HG03064 (cell line): ENCODE measurements around the gene ZC3H4.
"Not testable (repeated sequence)": the region's sequence is repeated elsewhere in the genome, so short reads cannot be mapped to it uniquely, and the experiment has no call there.

Source experiments
- ATAC-seq: cut with Tn5 transposase; IDR thresholded peaks from one replicate; pipeline ENCODE4 v1.9.1; 2021; ENCODE audit warnings: low read depth; ENCODE audit not compliant: unreplicated experiment

ZC3H4 gene

DNA sequence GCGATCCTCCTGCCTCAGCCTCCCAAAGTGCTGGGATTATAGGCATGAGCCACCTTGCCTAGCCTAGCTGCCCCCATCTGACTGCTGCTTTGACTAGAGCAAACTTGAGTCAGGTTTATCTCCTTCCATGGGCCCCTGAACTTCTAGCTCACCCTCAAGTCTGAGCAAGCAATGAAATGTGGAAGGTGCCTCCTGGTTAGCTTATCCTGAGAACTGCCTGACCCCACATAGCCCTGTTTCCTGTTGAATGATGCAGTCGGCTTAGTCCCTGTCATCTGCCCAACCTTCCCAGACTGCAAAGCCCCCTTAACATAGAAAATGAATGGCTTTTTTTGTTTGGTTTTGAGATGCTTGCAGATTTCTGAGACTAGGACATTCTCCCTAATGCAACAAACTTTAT is 56.2 kb downstream of the ZC3H4 start:
- ATAC-seq: no peak

DNA sequence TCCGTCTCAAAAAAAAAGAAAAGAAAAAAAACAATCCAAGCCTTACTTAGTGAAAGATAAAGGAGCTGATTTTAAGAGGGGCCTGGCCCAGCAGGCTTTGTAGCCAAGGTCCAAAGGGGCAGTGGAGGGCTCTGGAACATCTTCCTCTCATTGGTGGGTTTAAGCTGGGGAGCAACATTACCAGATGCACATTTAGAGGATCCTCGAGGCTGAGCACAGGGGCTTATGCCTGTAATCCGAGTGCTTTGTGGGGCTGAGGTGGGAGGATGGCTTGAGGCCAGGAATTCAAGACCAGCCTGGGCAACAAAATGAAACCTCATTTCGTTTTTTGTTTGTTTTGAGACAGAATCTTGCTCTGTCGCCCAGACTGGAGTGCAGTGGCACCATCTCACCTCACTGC is 57.2 kb downstream of the ZC3H4 start:
- ATAC-seq: no peak

DNA sequence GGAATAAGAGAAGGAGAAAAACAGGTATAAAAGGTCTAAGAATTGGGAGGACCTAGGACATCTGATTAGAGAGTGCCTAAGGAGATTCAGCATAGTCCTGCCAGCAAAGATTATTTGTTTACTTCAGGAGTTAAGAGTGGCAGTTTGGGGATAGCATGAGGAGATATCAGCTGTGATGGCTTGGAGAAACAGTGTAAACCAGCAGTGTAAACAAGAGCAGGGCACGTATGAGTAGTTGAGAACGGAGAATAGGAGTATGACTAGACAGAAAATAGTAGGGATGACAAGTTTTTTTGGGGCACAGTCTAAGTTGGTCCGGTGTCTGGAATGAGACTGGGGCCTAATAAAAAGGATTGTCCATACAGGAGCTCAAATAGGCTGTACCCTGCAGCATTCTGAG is 63.0 kb downstream of the ZC3H4 start:
- not testable (repeated sequence) for ATAC-seq

DNA sequence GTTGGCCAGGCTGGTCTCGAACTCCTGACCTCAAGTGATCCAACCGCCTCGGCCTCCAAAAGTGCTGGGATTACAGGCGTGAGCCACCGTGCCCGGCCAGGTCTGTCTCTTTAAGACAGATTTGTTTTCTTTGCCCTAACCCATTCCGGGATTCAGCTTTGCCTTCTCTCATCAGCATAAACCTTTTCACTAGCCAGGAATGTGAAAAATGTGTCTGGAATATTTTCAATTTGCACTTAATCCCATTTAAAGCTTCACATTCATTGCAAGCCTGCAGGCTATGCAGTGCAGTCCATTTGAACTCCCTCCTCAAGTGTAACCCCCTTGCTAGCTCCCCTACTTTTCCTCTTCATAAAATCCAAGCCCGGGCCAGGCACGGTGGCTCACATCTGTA is 64.3 kb downstream of the ZC3H4 start:
- no peak for ATAC-seq

DNA sequence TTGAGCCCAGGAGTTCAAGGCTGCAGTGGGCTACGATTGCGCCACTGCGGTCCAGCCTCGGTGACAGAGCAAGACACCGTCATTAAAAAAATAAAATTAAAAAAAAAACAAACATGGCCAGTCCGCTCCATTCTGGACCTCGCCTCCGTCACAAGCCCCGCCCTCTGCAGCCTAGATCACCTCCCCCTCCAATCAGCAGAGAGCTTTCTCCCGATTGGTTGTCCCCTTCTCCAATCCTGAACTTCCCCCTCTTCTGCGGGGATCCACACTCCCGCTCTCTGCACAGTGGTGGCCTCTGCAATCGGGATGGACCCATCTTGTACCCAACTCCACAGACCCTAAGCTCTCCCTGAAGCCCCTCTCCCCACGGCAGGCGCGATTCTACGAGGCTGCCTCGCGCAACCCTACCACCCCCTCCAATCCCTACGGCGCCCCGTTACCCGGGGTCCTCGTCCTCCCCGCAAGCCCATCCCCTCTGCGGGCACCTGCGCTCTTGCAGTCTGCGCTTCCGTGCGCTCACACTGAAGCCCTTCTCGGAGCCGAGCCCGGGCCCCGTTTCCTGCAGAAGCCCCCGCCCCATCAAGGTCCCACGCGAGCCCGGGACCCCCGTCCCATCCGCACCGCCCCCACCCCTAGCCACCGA is 65.7 kb downstream of the ZC3H4 start:
- peak; percentile 32 for ATAC-seq

DNA sequence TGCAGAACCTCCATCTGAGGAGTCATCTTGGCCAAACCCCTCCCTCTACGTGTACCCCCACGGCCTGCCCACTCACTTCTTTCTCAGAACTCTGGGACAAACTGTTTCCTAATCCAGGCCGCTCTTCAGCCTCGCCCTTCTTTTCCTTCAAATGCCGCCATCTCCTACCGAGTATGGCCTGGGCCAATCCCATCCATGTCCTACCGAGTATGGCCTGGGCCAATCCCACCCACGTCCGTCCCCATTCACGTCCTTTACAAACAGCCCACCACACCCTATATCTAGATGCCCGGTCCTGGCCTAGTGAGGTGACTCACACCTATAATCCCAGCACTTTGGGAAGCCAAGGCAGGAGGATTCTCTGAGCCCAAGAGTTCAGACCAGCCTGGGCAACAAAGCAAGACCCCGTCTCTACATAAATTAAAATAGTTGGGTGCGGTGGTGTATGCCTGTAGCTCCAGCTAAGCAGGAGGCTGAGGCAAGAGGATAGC is 66.3 kb downstream of the ZC3H4 start:
- ATAC-seq: no peak

DNA sequence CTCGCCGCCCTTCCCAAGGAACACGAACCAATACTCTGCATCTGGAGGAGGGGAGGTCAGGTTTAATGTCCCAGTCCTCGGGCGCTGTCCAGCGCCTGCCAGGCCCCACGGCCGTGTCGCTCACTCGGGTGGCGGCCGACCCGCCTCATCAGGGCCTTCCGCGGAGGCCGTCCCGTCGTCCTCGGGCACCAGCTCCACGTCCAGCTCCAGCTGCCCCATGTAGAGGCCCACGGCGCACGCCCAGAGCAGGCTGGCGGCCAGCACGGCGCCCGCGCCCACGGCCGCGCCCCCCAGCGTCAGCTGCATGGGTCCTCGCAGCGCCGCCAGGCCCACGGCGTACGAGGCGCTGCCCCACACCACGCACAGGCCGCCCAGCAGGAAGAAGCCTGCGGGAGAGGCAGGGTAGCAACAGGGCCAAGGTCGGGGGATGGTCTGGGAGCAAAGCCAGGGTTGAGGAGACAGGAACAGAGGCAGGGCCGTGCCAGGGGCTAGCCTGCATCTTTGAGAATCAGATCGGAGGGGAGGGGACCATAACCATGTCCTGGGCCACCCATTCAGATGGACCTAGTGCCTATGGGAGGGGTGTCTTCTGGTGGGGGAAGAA is 67.6 kb downstream of the ZC3H4 start:
- ATAC-seq: no peak

DNA sequence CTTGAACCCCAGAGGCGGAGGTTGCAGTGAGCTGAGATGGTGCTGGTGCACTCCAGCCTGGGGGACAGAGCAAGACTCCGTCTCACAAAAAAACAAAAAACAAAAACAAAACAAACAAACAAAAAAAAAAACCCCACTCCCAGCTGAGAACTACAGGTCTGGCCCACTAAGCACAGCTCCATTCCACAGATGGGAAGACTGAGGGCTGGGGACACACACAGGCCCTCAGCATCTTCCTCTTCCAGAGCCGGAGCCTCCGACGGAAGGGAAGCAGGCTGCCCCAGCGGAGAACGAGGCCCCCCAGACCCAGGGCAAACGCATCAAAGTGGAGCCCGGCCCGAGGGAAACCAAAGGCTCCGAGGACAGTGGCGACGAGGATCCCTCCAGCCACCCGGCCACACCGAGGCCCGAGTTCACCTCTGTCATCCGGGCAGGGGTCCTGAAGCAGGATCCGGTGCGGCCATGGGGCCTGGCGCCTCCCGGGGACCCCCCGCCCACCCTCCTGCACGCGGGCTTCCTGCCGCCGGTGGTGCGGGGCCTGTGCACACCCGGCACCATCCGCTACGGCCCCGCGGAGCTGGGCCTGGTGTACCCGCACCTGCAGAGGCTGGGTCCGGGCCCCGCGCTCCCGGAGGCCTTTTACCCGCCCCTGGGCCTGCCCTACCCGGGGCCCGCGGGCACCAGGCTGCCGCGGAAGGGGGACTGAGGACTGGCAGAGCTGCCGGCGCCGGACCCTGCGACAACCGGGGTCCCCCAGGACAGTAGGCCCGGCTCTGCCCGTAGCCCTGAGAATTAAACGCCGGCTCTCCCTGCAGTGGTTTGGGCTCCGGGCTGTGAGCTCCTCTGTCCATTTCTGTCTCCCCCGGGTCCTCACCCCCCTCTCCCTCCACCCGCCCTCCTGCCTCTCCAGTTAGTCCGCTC is 68.4 kb downstream of the ZC3H4 start:
- no peak for ATAC-seq

DNA sequence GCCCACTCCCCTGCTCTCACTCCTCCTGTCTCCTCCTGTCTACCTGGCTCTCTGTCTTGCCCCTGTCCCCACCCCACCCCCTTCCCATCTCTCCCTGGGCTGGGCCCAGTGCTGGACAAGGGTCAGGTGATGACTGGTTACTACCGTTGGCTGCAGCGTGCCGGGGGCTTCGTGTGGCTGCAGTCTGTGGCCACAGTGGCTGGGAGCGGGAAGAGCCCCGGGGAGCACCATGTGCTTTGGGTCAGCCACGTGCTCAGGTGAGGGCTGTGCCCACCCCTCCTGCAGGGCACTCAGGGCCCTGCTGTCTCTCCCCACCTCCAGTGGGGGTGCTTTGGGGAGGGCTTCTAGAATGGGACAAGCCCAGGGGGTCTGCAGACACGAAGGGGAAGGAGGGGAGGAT is 72.7 kb downstream of the ZC3H4 start:
- no peak for ATAC-seq

DNA sequence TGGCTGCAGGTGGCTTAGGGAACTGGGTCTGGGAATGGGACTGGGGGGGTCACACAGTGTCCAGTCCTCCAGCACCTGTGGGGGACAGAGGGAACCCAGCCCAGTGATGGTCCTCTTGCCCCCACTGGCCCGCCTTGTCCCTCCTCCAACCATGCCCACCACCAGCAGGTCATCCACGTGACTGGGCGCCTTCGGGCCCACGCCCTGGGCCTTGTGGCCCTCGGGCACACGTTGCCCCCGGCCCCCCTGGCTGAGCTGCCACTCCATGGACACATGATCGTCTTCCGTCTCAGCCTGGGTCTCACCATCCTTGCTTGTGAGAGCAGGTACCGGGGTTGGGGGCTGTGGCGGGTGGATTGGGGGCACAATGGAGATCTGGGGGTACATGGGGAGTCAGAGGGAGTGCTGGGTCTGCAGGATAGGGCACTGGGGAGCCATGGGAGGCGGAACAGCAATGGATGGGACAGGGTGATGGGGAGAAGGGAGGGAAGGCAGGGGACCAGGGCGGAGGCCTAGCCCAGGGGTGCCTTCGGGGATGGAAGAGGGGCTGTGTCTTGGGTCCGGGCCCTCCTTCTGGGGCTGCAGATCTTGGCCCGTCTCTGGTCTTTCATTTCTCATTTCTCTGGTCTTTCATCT is 74.2 kb downstream of the ZC3H4 start:
- ATAC-seq: no peak

DNA sequence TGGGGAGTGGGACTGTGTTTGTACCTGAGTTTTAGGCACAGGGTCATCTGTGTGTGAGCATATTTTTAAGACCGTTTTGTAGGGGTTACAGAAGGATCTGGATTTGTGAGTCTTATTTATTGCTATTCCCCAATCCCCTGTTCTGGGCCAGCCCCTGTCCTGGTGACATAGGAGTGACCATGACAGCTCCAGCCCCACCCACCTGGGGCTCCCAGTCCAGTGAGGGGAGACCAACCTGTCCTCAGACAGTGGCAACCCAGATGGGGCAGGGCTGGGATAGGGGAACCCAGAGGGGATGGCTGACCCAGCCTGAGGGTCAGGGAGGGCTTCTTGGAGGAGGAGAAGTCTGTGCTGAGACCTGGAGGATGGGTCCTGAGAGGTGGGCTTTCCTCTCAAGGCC is 75.8 kb downstream of the ZC3H4 start:
- no peak for ATAC-seq

DNA sequence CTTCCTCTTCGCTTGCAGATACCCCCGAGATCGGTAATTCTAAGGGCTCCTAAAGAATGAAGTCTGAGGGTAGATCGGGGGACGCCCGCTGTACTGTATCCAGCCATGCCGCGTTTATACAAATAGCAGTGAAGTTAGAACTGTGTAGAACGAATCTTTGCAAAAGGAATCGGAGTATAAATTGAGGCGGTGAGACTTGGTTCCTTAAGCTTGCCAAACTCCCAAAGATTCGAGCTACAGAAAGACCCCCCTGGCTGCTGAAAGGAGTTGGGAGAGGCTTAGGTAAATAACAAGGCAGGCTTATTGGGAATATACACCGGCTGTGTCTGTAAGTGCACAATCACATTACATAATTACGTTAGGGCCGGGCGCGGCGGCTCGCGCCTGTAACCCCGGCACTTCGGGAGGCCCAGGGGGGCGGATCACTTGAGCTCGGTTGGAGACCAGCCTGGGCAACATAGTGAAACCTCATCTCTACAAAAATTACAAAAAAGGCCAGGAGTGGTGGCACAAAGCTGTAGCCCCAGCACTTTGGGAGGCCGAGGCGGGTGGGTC is 77.4 kb downstream of the ZC3H4 start:
- ATAC-seq: peak; percentile 15

DNA sequence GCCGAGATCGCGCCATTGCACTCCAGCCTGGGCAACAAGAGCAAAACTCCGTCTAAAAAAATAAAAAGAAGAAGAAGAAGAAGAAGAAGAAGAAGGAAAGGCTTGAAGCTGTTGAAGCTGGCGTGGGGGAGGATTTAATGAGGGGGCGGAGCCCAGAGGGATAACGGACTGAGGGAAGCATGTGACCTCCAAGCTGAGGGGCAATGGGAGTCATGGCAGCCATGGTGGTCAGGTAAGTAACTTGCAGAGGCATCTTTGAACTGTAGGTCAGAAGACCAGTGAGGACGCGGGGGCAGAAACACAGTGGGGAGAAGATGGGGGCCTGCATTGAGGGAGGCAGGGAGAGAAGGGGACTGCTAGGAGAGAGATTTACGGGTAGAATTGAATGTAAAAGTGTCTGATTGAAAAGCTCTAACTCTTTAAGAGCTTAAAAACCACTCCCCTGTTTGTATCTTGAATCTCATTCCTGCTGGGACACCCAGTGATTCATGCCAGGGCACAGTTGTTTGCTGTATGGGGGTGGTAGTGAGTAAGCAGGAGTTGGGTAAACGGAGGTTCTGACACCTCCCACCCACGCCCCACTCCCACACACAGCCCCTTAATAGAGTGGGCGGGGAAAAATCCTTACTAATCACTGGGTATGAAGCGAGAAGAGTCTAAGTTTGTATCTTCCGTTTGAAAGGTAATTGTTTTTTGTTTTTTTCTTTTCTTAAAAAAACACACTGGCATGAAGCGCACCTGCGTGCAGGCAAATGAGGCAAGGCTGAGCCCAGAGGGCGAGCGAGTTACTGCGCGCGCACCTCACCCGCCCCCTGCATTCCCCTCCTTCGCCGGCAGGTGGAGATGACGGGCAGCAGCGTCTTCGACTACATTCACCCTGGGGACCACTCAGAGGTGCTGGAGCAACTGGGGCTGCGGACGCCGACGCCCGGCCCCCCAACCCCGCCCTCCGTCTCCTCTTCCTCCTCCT is 78.2 kb downstream of the ZC3H4 start:
- ATAC-seq: peak; percentile 73

DNA sequence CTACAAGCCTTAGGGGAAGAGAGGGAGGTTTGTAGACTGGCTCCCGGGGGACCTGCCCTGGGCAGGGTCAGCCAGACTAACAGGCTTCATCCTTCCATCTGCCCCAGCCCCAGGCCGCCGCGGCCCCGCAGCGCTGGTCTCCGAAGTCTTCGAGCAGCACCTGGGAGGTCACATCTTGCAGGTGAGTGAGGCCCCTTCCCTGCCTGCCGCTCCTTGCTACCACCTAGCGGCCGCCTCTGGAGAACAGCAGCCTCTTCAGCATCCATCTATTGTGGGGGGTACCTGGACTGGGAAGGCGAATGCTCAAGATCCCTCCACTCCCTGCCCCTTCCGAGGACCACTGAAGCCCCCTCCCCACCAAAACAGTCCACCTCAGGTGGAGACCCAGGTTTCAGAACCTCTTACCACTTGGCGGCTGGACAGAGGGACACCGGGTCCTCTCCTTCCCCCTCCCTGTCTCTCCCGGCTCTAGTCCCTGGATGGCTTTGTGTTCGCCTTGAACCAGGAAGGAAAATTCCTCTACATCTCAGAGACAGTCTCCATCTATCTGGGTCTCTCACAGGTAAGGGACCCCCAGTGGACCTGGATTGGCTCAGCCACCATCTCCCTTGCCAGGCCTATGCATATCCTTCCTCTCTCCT is 81.3 kb downstream of the ZC3H4 start:
- no peak for ATAC-seq

DNA sequence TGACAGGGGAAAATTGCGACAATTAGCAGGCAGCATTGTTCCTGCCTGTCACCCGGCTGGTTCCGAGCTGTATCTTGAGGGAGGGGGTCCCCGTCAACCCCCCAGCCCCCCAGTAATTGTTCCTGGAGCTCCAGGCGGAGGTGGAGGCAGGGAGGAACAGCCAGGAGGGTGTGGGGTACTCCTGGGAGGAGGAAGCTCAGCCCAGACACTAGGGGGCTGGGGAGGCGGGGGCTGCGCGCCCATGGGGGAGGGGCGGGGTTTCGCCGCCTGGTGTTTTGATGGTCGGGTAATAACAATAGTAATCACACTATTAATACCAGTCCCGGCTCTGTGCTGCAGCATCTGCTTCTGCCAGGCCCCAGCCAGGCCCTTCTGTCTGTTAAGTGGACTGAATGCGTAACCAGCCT is 85.4 kb downstream of the ZC3H4 start:
- ATAC-seq: no peak

DNA sequence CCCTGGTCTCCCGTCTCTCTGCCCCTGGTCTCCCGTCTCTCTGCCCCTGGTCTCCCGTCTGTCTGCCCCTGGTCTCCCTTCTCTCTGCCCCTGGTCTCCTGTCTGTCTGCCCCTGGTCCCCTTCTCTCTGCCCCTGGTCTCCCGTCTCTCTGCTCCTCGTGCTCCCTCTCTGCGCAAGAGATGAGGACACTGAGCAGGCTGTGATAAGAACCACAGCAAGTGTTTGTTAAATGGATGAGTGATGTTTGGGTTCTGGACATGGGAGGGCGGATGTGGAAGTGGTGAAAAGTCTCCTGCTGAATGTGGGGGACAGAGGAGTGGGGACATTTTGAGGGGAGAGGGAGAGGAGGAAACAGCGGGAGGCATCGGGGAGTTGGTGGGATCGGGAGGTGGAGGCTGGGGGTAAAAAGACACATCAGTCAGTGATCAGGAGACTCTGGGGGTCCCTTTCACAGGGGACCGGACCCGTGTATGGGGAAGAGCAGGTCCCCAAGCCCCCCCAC is 85.9 kb downstream of the ZC3H4 start:
- no peak for ATAC-seq

DNA sequence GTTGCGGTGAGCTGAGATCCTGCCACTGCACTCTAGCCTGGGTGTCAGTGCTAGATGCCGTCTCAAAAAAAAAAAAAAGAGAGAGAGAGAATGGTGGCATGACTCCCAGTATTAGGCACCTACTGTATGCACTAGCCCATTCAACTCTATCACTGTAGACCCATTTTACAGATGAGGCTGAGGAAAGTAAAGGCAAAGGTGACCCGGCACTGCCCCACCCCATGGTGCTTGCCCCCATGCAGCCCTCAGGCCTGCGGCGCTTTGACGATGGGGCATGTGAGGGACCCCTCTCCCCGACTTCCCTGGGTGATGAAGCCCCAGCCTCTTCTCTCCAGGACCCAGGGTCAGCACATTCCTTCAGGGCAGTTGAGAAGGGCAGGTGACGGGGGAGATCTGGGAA is 86.7 kb downstream of the ZC3H4 start:
- no peak for ATAC-seq

DNA sequence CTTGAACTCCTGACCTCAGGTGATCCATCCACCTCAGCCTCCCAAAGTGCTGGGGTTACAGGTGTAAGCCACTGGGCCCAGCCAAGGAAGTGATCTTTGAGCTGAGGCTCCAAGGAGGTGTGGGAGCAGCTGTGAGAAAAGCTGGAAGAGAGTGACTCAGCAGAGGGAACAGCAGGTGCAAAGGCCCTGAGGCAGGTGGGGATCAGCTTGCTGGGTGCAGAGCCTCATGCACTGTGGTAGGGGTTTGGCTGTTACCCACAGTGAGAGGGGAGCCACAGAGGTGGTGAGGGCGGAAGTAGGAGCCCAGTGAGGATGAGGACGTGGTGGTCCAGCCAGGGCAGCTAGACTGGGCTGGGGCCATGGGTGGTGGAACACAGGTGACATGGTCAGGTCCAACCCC is 87.4 kb downstream of the ZC3H4 start:
- ATAC-seq: no peak

DNA sequence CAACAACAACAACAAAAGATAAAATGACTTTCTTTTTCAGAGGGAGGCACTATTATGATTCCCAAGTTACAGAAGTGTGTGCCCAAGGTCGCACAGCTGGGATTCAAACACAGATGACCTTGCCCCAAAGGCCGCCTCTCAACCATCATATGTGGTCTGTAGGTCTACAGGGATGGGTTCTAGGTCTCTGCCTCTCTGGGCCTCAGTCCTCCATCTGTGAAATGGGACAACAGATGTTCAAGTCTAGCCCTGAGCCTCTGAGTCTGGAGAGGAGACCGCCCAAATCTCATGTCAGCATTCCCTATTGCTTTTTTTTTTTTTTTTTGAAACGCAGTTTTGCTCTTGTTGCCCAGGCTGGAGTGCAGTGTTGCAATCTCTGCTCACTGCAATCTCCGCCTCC is 89.1 kb downstream of the ZC3H4 start:
- ATAC-seq: no peak
